ENCODE data around the gene HEXIM2. TPM values are rescaled to one million over a fixed set of nuclear protein-coding genes. Genes with fewer than 3 reads are reported as not detected.

HEXIM2 gene
- total RNA-seq, 6 experiments from 2014 or later: 4.8 to 9.5 (median 6.2) TPM

- H3K27ac Mint-ChIP-seq: peak overlapping the region; percentile 43; the same call in 1 of the 2 replicates
- no peak for DNase-seq
- H3K27me3 Mint-ChIP-seq (ENCODE audit: insufficient read depth): peaks cover 21% of the 10 kb centered on the region
- TF ChIP-seq CTCF (IDR thresholded peaks at IDR 0.05): no peak
- H3K9me3 Mint-ChIP-seq: peaks cover 5% of the 10 kb centered on the region
- H3K4me1 Mint-ChIP-seq (ENCODE audit: low read depth): peaks cover 25% of the 10 kb centered on the region
- H3K4me3 Mint-ChIP-seq: no peak overlapping the region
- peaks cover 22% of the 10 kb centered on the region for H3K36me3 Mint-ChIP-seq (ENCODE audit: low read depth)
Measured at GRCh38 chr17:45145035-45145389, 16.7 kb upstream of the HEXIM2 start.

GRCh38 chr17:45146166-45146565 is 15.5 kb upstream of the HEXIM2 start:
- peaks cover 34% of the 10 kb centered on the region for H3K36me3 Mint-ChIP-seq (ENCODE audit: low read depth)
- no peak for TF ChIP-seq CTCF (IDR thresholded peaks at IDR 0.05)
- peaks cover 30% of the 10 kb centered on the region for H3K4me1 Mint-ChIP-seq (ENCODE audit: low read depth)
- peak overlapping the region; percentile 96 for H3K4me3 Mint-ChIP-seq
- peaks cover 5% of the 10 kb centered on the region for H3K9me3 Mint-ChIP-seq
- H3K27me3 Mint-ChIP-seq (ENCODE audit: insufficient read depth): peaks cover 21% of the 10 kb centered on the region
- H3K27ac Mint-ChIP-seq: peak overlapping the region; percentile 100
- no peak for DNase-seq

GRCh38 chr17:45146592-45146889 is 15.1 kb upstream of the HEXIM2 start:
- H3K9me3 Mint-ChIP-seq: peaks cover 5% of the 10 kb centered on the region
- TF ChIP-seq CTCF (IDR thresholded peaks at IDR 0.05): no peak
- peaks cover 21% of the 10 kb centered on the region for H3K27me3 Mint-ChIP-seq (ENCODE audit: insufficient read depth)
- H3K4me1 Mint-ChIP-seq (ENCODE audit: low read depth): peaks cover 33% of the 10 kb centered on the region
- peak overlapping the region; percentile 100 for H3K27ac Mint-ChIP-seq
- DNase-seq: no peak
- H3K4me3 Mint-ChIP-seq: peak overlapping the region; percentile 96
- peaks cover 37% of the 10 kb centered on the region for H3K36me3 Mint-ChIP-seq (ENCODE audit: low read depth)

GRCh38 chr17:45146890-45147580 is 14.6 kb upstream of the HEXIM2 start:
- Mint-ChIP-seq H3K36me3 (ENCODE audit: low read depth) (peaks cover 38% of the 10 kb centered on the region), H3K4me3 (peak overlapping the region; percentile 96), H3K27ac (peak overlapping the region; percentile 100), H3K4me1 (ENCODE audit: low read depth) (peaks cover 38% of the 10 kb centered on the region), H3K9me3 (peaks cover 5% of the 10 kb centered on the region), H3K27me3 (ENCODE audit: insufficient read depth) (peaks cover 21% of the 10 kb centered on the region)
- no peak for TF ChIP-seq CTCF (IDR thresholded peaks at IDR 0.05)
- peak; percentile 68 for DNase-seq

- H3K4me3 Mint-ChIP-seq: peak overlapping the region; percentile 96
- DNase-seq: peak; percentile 92
- H3K4me1 Mint-ChIP-seq (ENCODE audit: low read depth): peaks cover 38% of the 10 kb centered on the region
- no peak for TF ChIP-seq CTCF (IDR thresholded peaks at IDR 0.05)
- H3K9me3 Mint-ChIP-seq: peaks cover 5% of the 10 kb centered on the region
- H3K27me3 Mint-ChIP-seq (ENCODE audit: insufficient read depth): peaks cover 21% of the 10 kb centered on the region
- H3K27ac Mint-ChIP-seq: peak overlapping the region; percentile 100
- peaks cover 38% of the 10 kb centered on the region for H3K36me3 Mint-ChIP-seq (ENCODE audit: low read depth)
Measured at GRCh38 chr17:45147581-45148182, 14.0 kb upstream of the HEXIM2 start.

Measured in HFFc6 (cell line).